Umbilical cord (tissue), 2 donors: ENCODE measurements around the gene NOXO1. TPM values are rescaled to one million over a fixed set of nuclear protein-coding genes. Genes with fewer than 3 reads are reported as not detected.
A peak's percentile ranks its signal among the peaks of the same experiment; 100 is the strongest.

Source experiments
- DNase-seq: peaks from one replicate; pipeline ENCODE4 v3.0.0-alpha.2; 2015; ENCODE audit warnings: low spot score
- total RNA-seq: library from RNA; depleted of rRNA; stranded (reverse); fragments of >200 nt; gene quantifications from one replicate; pipeline ENCODE4 v1.2.3, GENCODE V29; 2014; ENCODE audit warnings: low replicate concordance; ENCODE audit not compliant: insufficient read depth

Gene NOXO1
- total RNA-seq, 1 donor from 2014 or later: not detected

- peak; percentile 88 for DNase-seq
Measured at GRCh38 chr16:2009791-2010510, 28.7 kb upstream of the NOXO1 start, which contains the start of gene ZNF598. TSS of gene ZNF598 (minus strand) at chr16:2009821.

- DNase-seq: no peak
Measured at GRCh38 chr16:2009164-2009711, 28.0 kb upstream of the NOXO1 start.

- DNase-seq: no peak
Measured at GRCh38 chr16:2008631-2009163, 27.4 kb upstream of the NOXO1 start.

GRCh38 chr16:2008009-2008526 lies 26.8 kb upstream of the NOXO1 start:
- no peak for DNase-seq

- no peak for DNase-seq
Measured at GRCh38 chr16:2007081-2007836, 26.0 kb upstream of the NOXO1 start.

- no peak for DNase-seq
Measured at GRCh38 chr16:2006317-2006716, 25.0 kb upstream of the NOXO1 start.

- no peak for DNase-seq
Measured at GRCh38 chr16:2005646-2006045, 24.4 kb upstream of the NOXO1 start.

GRCh38 chr16:2004795-2005517 lies 23.7 kb upstream of the NOXO1 start:
- no peak for DNase-seq

- peak; percentile 85 for DNase-seq
Measured at GRCh38 chr16:2003827-2004641, 22.8 kb upstream of the NOXO1 start.

GRCh38 chr16:2003231-2003826 lies 22.1 kb upstream of the NOXO1 start:
- no peak for DNase-seq

GRCh38 chr16:2002406-2003230 lies 21.3 kb upstream of the NOXO1 start:
- no peak for DNase-seq

- no peak for DNase-seq
Measured at GRCh38 chr16:2001456-2002355, 20.4 kb upstream of the NOXO1 start.

GRCh38 chr16:2001035-2001434 lies 19.8 kb upstream of the NOXO1 start:
- no peak for DNase-seq

GRCh38 chr16:1999866-2000514 lies 18.7 kb upstream of the NOXO1 start:
- DNase-seq: no peak

GRCh38 chr16:1998852-1999801 lies 17.9 kb upstream of the NOXO1 start:
- DNase-seq: no peak

GRCh38 chr16:1998360-1998835 lies 17.1 kb upstream of the NOXO1 start:
- no peak for DNase-seq
